GM19372 (cell line): ENCODE data around the gene TXNL4A.
"Not testable (repeated sequence)": the region's sequence is repeated elsewhere in the genome, so short reads cannot be mapped to it uniquely, and the experiment has no call there.

Source experiments
- ATAC-seq: cut with Tn5 transposase; IDR thresholded peaks from one replicate; pipeline ENCODE4 v1.9.1; 2021; ENCODE audit warnings: mild to moderate bottlenecking, low read depth, moderate library complexity; ENCODE audit not compliant: unreplicated experiment

Gene TXNL4A

DNA sequence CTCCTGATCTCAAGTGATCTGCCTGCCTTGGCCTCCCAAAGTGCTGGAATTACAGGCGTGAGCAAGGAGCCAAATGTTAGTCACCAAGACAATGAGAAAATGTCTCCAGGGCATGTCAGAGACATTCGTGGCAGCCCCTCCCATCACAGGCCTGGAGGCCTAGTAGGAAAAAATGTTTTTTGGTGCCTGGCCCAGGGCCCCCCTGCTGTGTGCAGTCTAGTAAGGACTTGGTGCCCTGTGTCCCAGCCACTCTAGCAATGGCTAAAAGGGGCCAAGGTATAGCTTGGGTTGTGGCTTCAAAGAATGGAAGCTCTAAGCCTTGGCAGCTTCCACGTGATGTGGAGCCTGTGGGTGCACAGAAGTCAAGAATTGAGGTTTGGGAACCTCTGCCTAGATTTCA lies 12.5 kb upstream of the TXNL4A start:
- no peak for ATAC-seq

DNA sequence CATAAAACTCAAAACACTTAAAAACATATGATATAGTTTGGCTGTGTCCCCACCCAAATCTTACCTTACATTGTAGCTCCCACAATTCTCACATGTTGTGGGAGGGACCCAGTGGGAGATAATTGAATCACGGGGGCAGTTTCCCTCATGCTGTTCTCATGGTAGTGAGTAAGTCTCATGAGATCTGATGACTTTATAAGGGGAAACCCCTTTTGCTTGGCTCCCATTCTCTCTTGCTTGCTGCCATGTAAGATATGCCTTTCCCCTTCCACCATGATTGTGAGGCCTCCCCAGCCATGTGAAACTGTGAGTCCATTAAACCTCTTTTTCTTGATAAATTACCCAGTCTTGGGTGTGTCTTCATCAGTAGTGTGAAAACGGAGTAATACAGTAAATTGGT lies 11.3 kb upstream of the TXNL4A start:
- not testable (repeated sequence) for ATAC-seq

DNA sequence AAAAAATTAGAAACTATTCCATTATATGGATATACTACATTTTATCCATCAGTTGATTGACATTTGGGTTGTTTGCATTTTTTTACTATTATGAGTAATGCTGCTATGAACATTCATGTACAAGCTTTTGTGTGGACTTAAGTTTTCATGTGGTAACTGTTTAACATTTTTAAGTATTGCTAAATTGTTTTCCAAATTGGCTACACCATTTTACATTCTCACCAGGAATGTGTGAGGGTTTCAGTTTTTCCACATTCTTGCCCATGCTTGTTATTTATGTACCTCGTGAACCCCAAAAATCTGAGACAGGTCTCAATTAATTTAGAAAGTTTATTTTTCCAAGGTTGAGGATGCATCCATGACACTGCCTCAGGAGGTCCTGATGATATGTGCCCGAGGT lies 3.1 kb upstream of the TXNL4A start:
- no peak for ATAC-seq

DNA sequence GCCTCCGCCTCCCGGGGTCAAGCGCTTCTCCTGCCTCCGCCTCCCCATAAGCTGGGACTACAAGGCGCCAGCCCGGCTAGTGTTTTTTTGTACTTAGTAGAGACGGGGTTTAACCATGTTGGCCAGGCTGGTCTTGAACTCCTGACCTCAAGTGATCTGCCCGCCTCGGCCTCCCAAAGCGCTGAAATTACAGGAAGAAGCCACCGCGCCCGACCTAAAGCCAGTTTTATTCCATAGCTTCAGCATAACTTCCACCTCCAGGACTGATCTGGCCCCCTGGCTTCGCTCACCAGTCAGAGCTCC lies 783 bp upstream of the TXNL4A start:
- no peak for ATAC-seq

DNA sequence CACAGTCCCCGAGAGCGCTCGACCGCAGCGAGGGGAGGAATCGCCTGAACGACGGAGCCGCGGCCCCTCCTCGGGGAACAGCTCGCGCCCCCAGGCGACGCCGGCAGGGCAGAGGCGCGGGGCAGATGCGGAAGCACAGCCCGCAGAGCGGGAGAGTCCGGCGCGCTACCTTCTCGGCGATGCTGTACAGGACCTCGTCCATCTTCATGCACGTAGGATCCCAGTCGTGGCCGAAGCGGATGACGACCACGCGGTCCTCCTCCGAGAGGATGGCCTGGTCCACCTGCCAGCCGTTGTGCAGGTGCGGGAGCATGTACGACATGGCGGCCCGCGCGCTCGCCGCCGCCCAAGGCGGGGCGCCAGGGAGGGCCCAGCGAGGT lies 302 bp downstream of the TXNL4A start:
- ATAC-seq = peak; percentile 55

DNA sequence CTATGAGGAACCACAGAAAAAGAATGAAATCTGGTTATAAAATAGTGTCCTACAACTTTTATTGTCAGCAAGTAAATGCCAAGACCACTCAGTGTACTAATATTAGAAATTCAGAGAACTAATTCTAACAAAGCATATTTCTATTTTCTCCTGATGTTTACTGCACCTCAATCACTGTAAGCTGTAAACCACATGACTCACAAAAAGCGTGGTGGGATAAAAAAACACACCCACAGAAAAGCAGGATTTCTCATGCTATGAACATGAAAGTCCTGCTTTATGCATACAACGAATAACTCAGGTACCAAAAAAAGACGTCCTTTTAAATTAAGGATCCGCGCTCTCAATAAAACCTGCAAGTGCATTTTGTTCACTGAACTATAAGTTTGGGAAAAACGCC lies 797 bp downstream of the TXNL4A start:
- ATAC-seq = no peak

DNA sequence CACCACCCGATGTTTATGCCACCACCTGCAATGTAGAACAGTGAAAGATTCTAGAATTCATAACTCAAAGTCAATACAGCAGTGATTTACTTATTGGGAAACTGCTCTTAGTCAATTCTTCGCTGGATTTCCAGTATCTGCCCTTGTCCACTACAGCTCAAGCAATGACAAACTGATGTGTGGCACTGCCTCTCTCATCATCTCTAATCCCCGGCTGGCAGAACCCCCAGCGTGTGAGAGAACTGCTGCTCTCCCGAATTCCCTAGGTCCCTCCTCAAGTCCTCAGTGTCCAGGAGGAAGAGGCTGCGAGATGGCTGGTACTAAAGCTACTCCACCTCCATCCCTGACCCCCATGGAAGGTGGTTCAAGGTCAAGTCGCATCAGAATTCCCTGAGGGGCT lies 1.6 kb downstream of the TXNL4A start:
- ATAC-seq = no peak

DNA sequence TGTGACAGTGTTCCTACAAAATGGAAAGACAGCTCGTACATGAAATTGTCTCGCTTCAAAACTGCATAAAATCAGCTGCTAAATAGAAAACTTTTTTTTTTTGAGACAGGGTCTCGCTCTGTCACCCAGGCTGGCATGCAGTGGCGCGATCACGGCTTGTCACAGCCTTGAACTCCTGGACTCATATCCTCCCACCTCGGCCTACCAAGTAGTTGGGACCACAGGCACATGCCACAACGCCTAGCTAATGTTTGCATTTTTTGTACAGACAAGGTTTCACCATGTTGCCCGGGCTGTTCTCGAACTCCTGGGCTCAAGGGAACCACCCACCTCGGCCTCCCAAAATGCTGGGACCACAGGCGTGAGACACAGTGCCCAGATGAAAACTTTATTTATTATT lies 3.2 kb downstream of the TXNL4A start:
- ATAC-seq = no peak

DNA sequence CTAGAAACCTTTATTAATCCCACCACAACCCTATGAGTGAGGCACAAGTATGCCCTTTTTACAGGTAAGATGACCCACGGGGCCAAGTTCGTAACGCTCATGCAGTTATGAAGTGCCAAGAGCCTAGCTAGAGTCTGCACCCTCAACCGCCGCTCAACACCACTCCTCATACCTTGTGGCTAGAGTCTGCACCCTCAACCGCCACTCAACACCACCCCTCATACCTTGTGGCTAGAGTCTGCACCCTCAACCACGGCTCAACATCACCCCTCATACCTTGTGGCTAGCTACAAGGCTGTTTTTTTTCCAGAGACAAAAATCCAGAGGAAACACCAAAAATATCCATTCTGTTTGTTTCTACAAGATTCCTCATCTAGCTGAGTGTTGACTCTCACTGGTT lies 4.6 kb downstream of the TXNL4A start:
- ATAC-seq = no peak

DNA sequence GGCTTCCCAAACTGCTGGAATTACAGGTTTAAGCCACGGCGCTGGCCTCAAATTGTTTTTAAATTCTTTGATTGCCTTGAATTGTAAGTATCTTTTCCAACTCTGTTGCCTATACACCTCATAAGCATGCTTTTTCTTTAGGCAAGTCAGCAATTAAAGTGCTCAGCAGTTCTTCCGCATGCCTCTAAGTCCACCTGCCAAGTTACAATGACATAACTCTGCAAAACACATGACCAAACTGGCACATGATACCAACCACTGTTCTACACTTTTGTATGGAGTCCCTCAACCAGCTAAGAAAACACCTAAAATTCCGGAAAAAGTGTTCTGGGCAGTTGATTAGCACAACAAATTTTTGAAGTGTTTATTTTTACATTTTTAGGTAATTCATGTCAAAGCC lies 5.1 kb downstream of the TXNL4A start:
- no peak for ATAC-seq

DNA sequence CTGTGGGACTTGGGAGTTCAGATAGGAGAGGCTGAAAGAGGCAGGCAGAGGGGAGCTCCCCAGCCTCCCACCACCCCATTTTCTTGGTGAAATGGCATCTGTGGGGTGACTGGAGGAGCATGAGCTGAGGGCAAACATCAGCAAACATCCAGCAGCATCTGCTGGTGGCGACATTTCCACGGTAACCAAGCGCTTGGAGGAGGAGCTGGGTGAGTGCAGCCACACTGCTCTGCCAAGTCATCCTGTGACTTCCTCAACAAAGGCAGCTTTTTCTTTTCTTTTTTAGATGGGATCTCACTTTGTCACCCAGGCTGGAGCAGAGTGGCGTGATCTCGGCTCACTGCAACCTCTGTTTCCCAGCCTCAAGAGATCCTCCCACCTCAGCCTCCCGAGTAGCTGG lies 5.6 kb downstream of the TXNL4A start:
- ATAC-seq = no peak

DNA sequence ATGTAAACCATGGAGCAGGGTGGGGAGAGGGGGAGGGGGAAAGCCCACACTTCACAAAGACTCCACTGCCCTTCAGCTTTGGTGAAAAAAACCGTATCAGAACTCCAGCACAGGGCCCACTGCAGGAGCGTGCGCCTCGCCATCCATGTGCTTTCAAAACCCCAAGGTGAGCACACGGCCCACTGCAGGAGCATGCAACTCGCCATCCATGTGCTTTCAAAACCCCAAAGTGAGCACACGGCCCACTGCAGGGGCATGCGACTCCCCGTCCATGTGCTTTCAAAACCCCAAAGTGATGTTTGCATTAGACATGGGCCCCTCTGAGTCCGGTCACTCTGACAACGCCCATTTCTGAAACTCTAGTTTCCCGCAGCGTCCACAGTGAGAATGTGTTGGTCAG lies 7.8 kb downstream of the TXNL4A start:
- ATAC-seq = no peak

DNA sequence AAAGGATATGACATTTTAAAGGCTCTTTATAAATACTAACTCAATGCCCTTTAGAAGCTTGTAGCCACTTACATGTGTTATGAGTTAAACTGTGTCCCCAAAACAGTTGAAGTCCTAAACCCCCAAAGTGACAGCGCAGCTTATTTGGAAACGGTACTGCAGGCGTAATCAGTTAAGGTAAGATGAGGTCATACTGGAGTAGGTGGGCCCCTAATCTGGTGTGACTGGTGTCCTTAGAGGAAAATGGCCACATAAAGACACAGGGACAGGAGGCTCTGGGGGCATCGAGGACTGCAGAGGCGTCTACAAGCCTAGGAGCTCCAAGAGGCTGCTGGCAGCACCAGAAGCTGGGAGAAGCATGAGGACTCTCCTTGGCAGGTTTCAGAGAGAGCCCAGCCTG lies 8.5 kb downstream of the TXNL4A start:
- ATAC-seq = no peak

DNA sequence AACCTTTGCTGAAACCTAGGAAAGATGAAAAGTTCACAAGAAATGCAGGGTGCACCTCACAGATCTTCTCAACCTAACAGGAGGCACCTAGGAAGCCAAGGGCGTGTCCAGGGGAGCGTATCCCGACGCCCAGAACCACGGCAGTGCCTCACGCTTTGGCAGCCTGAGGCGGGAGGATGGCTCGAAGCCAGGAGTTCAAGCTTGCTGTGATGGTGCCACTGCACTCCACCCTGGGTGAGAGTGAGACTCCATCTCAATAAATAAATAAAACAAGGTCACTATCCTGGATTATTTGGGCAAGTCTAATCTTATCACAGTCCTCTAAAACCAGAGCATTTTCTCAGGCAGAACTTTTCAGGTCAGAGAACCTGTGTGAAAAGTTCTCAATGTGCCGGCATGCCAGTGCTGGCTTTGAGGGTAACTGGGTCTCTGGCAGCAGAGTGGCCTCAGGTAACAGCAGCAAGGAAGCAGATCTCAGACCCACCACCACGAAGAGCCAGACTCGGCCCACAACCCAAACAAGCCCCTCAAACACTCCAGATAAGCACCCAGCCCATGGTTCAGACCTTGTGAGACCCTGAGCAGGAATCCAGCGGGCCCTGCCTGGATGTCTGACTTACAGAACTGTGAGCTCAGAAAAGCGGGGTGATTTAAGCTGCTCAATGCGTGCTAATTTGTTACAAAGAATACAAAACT lies 12.2 kb downstream of the TXNL4A start:
- ATAC-seq = no peak

DNA sequence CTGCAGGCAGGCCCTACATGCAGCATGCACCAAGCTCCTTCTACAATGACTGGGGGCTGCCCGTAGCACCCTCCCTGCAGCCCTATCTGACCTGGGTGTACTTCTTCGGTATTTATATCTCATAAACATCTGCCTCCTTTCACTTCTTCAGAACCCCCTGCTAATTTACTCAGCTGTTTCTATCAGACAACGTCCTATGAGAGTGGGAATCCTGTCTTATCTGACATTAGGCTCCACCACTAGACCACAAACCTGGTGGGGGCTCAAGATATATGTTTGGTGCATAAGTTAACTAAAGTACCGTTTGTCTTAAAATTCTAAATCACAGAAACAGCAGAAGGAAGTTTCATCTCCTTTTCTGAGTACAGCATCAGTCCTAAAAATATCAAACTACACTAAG lies 13.3 kb downstream of the TXNL4A start:
- no peak for ATAC-seq

DNA sequence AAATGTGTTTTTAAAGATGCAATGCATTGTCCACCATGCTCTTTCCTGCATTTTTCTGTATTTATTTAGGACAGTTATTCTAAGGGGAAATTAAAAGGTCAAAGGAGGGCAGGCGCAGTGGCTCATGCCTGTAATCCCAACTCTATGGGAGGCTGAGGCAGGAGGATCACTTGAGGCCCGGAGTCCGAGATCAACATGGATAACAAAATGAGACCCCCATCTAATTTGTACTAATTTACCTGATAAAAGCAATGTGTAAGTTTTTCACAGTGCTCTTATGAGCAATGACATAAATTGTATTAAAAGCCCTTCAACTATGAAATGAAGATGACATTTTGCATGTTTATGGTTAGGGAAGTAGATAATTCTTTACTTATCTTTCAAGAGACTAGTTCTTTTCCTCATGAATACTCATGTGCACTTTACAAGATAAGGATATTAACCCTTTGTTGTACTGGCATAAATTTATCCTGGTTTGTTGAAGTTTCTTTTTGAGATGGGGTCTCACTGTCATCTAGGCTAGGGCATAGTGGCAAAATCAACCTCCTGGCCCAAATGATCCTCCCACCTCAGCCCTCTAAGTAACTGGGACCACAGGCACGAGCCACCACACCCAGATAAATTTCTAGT lies 14.2 kb downstream of the TXNL4A start:
- ATAC-seq = no peak

DNA sequence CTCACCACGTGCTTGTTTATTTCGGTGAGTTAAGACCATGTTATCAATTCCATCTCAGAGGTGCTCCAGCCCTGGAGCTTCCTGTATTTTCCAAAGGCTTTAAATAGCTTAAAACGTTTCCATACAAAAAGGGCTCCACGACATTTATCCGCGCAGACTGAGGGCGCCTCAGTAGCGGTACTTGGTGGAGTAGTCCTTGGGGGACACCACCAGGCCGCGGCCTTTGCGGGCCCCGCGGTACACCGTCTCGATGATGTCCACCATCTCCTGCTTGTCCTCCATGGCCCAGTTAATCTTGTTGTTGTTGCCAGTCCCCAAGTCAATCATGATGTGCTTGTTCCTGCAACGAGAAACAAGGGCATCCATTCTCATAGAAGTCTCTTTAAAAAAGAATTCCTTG lies 14.8 kb downstream of the TXNL4A start:
- no peak for ATAC-seq

DNA sequence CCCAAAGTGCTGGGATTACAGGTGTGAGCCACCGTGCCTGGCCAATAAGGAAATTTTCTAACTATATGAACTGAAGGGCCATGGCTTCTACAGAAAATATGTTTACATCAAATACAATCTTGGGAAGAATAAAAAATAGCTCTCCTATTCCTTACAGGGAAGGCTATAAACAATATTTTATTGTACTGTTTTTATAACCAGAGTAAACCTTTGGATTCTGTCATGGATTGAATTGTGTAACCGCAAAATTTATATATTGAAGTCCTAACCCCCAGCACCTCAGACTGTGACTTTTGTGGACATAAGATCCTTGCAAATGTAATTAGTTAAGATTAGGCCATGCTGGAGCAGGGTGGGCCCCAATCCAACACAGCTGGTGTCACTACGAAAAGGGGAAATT lies 15.6 kb downstream of the TXNL4A start:
- no peak for ATAC-seq

DNA sequence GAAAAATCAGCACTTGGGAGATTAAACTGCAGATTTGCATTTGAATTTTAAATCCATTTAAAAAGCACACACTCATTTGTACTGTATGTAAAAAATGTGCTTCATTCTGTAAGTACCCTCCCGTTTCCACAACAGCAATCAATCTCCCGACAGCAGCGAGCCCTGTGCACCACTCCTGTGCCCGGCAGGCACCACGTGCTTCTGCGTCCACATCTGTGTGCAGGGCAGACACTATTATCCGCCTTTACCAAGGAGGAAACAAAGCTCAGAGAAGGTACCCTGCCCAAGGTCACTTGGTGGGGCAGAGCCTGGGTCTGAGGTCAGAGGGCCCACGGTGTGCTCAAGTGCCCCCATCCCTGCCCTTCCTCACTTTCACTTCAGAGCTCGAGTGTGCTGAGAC lies 16.4 kb downstream of the TXNL4A start:
- no peak for ATAC-seq

DNA sequence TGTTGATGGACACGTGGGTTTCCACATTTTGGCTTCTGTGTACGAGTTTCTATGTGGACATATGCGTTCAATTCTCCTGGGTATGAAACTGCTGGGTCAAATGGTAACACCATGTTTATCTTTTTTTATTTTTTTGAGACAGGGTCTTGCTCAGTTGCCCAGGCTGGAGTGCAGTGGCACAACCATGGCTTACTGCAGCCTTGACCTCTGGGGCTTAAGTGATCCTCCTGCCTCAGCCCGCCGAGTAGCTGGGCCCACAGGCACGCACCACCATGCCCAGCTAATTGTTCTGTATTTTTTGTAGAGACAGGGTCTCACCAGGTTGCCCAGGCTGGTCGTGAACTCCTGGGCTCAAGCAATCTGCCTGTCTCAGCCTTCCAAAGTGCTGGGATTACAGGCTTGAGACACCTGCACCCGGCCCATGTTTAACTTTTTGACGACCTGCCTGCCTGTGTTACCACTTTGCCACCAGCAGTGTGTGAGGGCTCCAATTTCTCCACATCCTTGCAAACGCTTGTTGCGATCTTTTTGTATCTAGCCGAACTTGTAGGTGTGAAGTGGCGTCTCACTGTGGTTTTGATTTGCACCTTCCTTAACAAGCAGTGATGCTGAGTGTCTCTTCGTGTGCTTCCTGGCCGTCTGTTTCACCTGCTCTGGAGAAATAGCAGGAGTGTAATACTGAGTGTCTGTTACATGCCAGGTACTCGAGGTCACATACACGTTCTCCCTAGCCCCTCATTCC lies 17.0 kb downstream of the TXNL4A start:
- no peak for ATAC-seq

DNA sequence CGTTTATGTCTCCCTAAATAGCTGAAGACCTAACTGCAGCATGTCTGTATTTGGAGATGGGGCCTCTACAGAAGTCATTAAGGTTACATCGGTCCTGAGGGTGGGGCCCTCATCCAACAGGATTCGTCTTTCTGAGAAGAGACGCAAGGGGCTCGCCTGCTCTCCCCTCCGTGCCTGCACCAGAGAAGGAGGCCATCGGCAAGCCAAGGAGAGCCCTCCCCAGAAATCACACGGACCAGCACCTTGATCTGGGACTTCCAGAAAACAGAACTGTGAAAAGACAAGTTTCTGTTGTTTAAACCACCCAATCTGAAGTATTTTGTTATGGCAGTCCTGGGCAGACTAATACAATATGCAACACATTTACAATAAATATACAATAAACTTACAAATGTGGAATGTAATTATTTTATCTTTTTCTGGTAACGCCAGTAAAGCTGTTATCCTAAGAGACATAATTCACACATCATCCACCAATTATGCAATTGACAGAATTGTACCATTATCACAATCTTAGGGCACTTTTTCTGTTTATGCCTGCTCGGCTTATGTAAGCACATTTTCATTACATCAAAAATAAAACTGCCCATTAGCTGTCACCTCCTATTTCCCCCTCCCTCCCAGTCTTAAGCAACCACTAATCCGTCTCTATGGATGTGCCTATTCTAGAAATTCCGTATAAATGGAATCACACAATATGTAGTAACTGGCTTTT lies 17.8 kb downstream of the TXNL4A start:
- ATAC-seq = no peak
